ENCODE measurements around the gene PTPRZ1. TPM values are rescaled to one million over a fixed set of nuclear protein-coding genes. Genes with fewer than 3 reads are reported as not detected.

The PTPRZ1 gene
- total and polyA plus RNA-seq, 2 of the 8 experiments (the other 6 are each of a cell fraction or from before 2014, with no cell fraction given) = 112 to 135 TPM

- DNase-seq (ENCODE audit: low read depth in 1 of 2, low spot score in 2 of 2) = no peak
- Histone ChIP-seq H2BK15ac (ENCODE audit: low read length) (no peak overlapping the region), H2BK20ac (ENCODE audit: low read length) (no peak overlapping the region; the same call in 1 of the 2 replicates), H3K23ac (ENCODE audit: insufficient read length) (no peak overlapping the region), H3K4me3 (ENCODE audit: extremely low read depth in 1 of 4, insufficient read depth in 2 of 4, low read depth in 3 of 4, low read length in 4 of 4) (peak overlapping the region in 1 of 4 experiments; percentile 39; a peak in 1 of 8 replicates), H3K18ac (ENCODE audit: extremely low read depth, low read length) (peak overlapping the region; percentile 61; the same call in 1 of the 2 replicates), H3K79me1 (ENCODE audit: low read depth, low read length) (no peaks in the 10 kb centered on the region), H3K27me3 (replicated peaks in 1 of 4; ENCODE audit: control insufficient read depth in 3 of 4, extremely low read depth in 1 of 4, insufficient read depth in 3 of 4, low read length in 3 of 4) (no peaks in the 10 kb centered on the region), H2BK120ac (replicated peaks; ENCODE audit: low read depth, low read length) (no peak overlapping the region), H2AK5ac (ENCODE audit: low read depth, low read length) (no peak overlapping the region), H3K9ac (replicated peaks in 1 of 4; ENCODE audit: extremely low read depth in 1 of 4, low read depth in 3 of 4, low read length in 3 of 4) (no peak overlapping the region), H3K4me2 (ENCODE audit: insufficient read depth in 1 of 2, low read depth in 2 of 2, low read length in 2 of 2) (peak overlapping the region; percentile 9 to 69; a peak in 3 of 4 replicates), H2AFZ (ENCODE audit: low read length) (no peak overlapping the region), H3K14ac (ENCODE audit: insufficient read length) (no peak overlapping the region), H2BK12ac (ENCODE audit: low read depth, low read length) (no peak overlapping the region), H4K8ac (ENCODE audit: extremely low read depth, insufficient read depth, low read length) (no peak overlapping the region), H3K79me2 (ENCODE audit: control insufficient read depth in 1 of 2, insufficient read depth in 2 of 2, low read length in 2 of 2) (peaks cover 0 to 52% of the 10 kb centered on the region in 2 experiments; a peak in 2 of 4 replicates), H2BK5ac (ENCODE audit: low read depth, low read length) (no peak overlapping the region), H4K5ac (ENCODE audit: insufficient read length, low read depth, low read length) (peak overlapping the region; percentile 100), H4K91ac (replicated peaks; ENCODE audit: insufficient read length, low read length) (no peak overlapping the region), H3K56ac (replicated peaks; ENCODE audit: insufficient read length, low read depth, low read length) (no peak overlapping the region), H3K23me2 (ENCODE audit: low read depth, low read length) (no peaks in the 10 kb centered on the region), H3K4me1 (replicated peaks in 1 of 4; ENCODE audit: control insufficient read depth in 3 of 4, insufficient read depth in 4 of 4, low read length in 3 of 4) (peaks cover 0 to 15% (median 8%) of the 10 kb centered on the region in 4 experiments; a peak in 5 of 7 replicates), H3K27ac (ENCODE audit: low read depth, low read length) (no peak overlapping the region), H4K20me1 (replicated peaks in 1 of 2; ENCODE audit: control insufficient read depth in 1 of 2, insufficient read depth in 2 of 2, low read length in 2 of 2) (no peaks in the 10 kb centered on the region), H3K4ac (replicated peaks; ENCODE audit: insufficient read length, low read depth, low read length) (no peak overlapping the region), H3K36me3 (ENCODE audit: control insufficient read depth in 2 of 4, insufficient read depth in 4 of 4, low read length in 3 of 4) (peaks cover 0 to 9% (median 2%) of the 10 kb centered on the region in 4 experiments; a peak in 1 of 8 replicates), H3K9me3 (ENCODE audit: insufficient read depth in 2 of 2, low read depth in 1 of 2, low read length in 1 of 2) (no peaks in the 10 kb centered on the region)
- WGBS, 2 experiments (ENCODE audit: extremely low coverage in 1 of 2, insufficient coverage in 1 of 2, insufficient read length in 1 of 2, insufficient replicate concordance in 2 of 2, low coverage in 1 of 2, low lambda C conversion rate in 2 of 2, missing lambda C conversion rate in 1 of 2) = 17% methylated on average over 7 of the region's 7 CpGs; no CpG with 5 or more reads in 1 of the 2 experiments
- ChIA-PET POLR2A (ENCODE audit: partially characterized antibody) (interaction anchor here (1.0 to 3.4 kb wide), 10 partner anchors 10 to 51 kb away, joined by 3 to 24 read pairs (median 6); no protein-coding TSS in a partner anchor), CTCF (ENCODE audit: partially characterized antibody) (interaction anchor here (1.3 to 2.5 kb wide), 4 partner anchors 10 to 70 kb away, joined by 4 to 13 read pairs (median 5); no protein-coding TSS in a partner anchor)
- peak; percentile 13 for FAIRE-seq
- no peak for TF ChIP-seq POLR2A (IDR thresholded peaks at IDR 0.05; ENCODE audit: control extremely low read depth in 1 of 2, low read depth in 2 of 2, low read length in 2 of 2)
- TF ChIP-seq BCL11A (IDR thresholded peaks at IDR 0.05; ENCODE audit: low read depth in 2 of 2, low read length in 2 of 2) = peak in 1 of 2 experiments; percentile 23
- no peak for TF ChIP-seq BRCA1 (IDR thresholded peaks at IDR 0.05; ENCODE audit: low read depth, low read length)
- peak; percentile 70; the same call in 1 of the 2 replicates for TF ChIP-seq TCF12 (IDR thresholded peaks at IDR 0.05; ENCODE audit: low read depth, low read length)
- TF ChIP-seq RXRA (IDR thresholded peaks at IDR 0.05; ENCODE audit: insufficient read depth, low read depth, low read length) = no peak
- TF ChIP-seq RNF2 (IDR thresholded peaks at IDR 0.05; ENCODE audit: borderline replicate concordance, low read depth, low read length, missing control alignments, poor library complexity, severe bottlenecking) = no peak
- no peak for TF ChIP-seq CHD1 (IDR thresholded peaks at IDR 0.05; ENCODE audit: low read depth, low read length)
- TF ChIP-seq SIX5 (IDR thresholded peaks at IDR 0.05; ENCODE audit: low read depth, low read length) = no peak
- no peak for TF ChIP-seq ASH2L (IDR thresholded peaks at IDR 0.05; ENCODE audit: low read length)
- TF ChIP-seq JUND (IDR thresholded peaks at IDR 0.05; ENCODE audit: low read length) = no peak
- no peak for TF ChIP-seq RFX5 (IDR thresholded peaks at IDR 0.05; ENCODE audit: borderline replicate concordance, low read depth, low read length)
- TF ChIP-seq SRF (IDR thresholded peaks at IDR 0.05; ENCODE audit: low read depth, low read length) = no peak
These were observed 51.6 kb downstream of the PTPRZ1 start for GRCh38 chr7:121924269-121925186.

Data from H1 (cell line).